GM23338 (cell line): ENCODE results near the gene MYOF. TPM values are rescaled to one million over a fixed set of nuclear protein-coding genes. Genes with fewer than 3 reads are reported as not detected.

Source experiments
- CREB1 ChIP-seq: fragments of 250-450 bp; sonication (Bioruptor Pico); IDR thresholded peaks from 2 replicates; pipeline ENCODE4 v1.5.0; 2020; ENCODE audit warnings: low read depth, mild to moderate bottlenecking, moderate library complexity
- CTCF ChIP-seq, 2 experiments: fragments of 200-600 bp in 1 of 2; sonication (generic) in 1 of 2; conservative IDR thresholded peaks; 2 replicates each; pipeline versions ENCODE4 v1.5.1 to v1.6.1; 2016 to 2017; ENCODE audit warnings: antibody characterized with exemption in 2 of 2, low read depth in 2 of 2, mild to moderate bottlenecking in 2 of 2, moderate library complexity in 1 of 2
- ETS1 ChIP-seq: IDR thresholded peaks from 2 replicates; pipeline ENCODE4 v1.6.1; 2016; ENCODE audit warnings: antibody characterized with exemption
- EZH2 ChIP-seq: fragments of 200-600 bp; sonication (generic); IDR thresholded peaks from one replicate; pipeline ENCODE4 v1.8.0; 2017; ENCODE audit warnings: antibody characterized with exemption, mild to moderate bottlenecking, low read depth; ENCODE audit not compliant: unreplicated experiment
- EZH2phosphoT487 ChIP-seq: fragments of 200-600 bp; sonication (generic); IDR thresholded peaks from one replicate; pipeline ENCODE4 v1.8.1; 2018; ENCODE audit warnings: antibody characterized with exemption; ENCODE audit not compliant: unreplicated experiment
- POLR2AphosphoS5 ChIP-seq: IDR thresholded peaks from 2 replicates; pipeline ENCODE4 v1.6.1; 2016; ENCODE audit warnings: antibody characterized with exemption, low read depth
- ZNF462 ChIP-seq: fragments of 250-450 bp; sonication (Bioruptor Pico); IDR thresholded peaks from 2 replicates; pipeline ENCODE4 v1.5.0; 2020; ENCODE audit warnings: mild to moderate bottlenecking, moderate library complexity
- polyA plus RNA-seq: library from polyadenylated mRNA; unstranded; fragments of >200 nt; fragmentation: Nextera tagmentation; extraction: Ambion mirVana; gene quantifications from 2 replicates; pipeline ENCODE4 v1.2.1, GENCODE V29; 2016
- total RNA-seq: library from RNA; depleted of rRNA; stranded (reverse); fragments of >200 nt; shearing (Covaris generic); gene quantifications from 2 replicates; pipeline ENCODE4 v1.2.3, GENCODE V29; 2014

The MYOF gene
- total and polyA plus RNA-seq, 2 experiments from 2014 or later = 0.82 to 1.4 TPM

- TF ChIP-seq ZNF462 (CRISPR knock-in tag) = no peak
- TF ChIP-seq EZH2phosphoT487 = no peak
- TF ChIP-seq POLR2AphosphoS5 = no peak
- TF ChIP-seq ETS1 = no peak
- no peak for TF ChIP-seq CTCF (conservative IDR thresholded peaks at IDR 0.05; ENCODE audit: low read depth in 2 of 2)
- no peak for TF ChIP-seq CREB1 (CRISPR knock-in tag)
- TF ChIP-seq EZH2 = no peak
Measured at GRCh38 chr10:93319096-93319495, 163.0 kb downstream of the MYOF start (continued).
